HG03558 (cell line): Measurements from ENCODE around the gene PRPF18.

Experiments used
- ATAC-seq: cut with Tn5 transposase; IDR thresholded peaks from one replicate; pipeline ENCODE4 v1.9.1; 2021; ENCODE audit warnings: moderate number of reproducible peaks; ENCODE audit not compliant: unreplicated experiment; ENCODE audit errors: extremely low read depth

Gene PRPF18

GRCh38 chr10:13661256-13661655 lies 74.5 kb downstream of the PRPF18 start:
- no peak for ATAC-seq

- ATAC-seq: no peak
Measured at GRCh38 chr10:13665516-13666262, 78.9 kb downstream of the PRPF18 start.

- ATAC-seq: no peak
Measured at GRCh38 chr10:13668126-13668525, 81.4 kb downstream of the PRPF18 start.

GRCh38 chr10:13669182-13669855 lies 82.6 kb downstream of the PRPF18 start:
- ATAC-seq: no peak

- ATAC-seq: no peak
Measured at GRCh38 chr10:13669901-13670300, 83.1 kb downstream of the PRPF18 start.

GRCh38 chr10:13670311-13670710 lies 83.5 kb downstream of the PRPF18 start:
- ATAC-seq: no peak

- ATAC-seq: no peak
Measured at GRCh38 chr10:13671904-13672303, 85.1 kb downstream of the PRPF18 start.

GRCh38 chr10:13672548-13672947 lies 85.8 kb downstream of the PRPF18 start:
- no peak for ATAC-seq

GRCh38 chr10:13673156-13673555 lies 86.4 kb downstream of the PRPF18 start:
- no peak for ATAC-seq

GRCh38 chr10:13674645-13675588 lies 88.2 kb downstream of the PRPF18 start:
- ATAC-seq: no peak

- no peak for ATAC-seq
Measured at GRCh38 chr10:13678101-13678843, 91.5 kb downstream of the PRPF18 start.
